Thyroid gland (tissue), 4 donors: ENCODE results near the gene TSTD2. TPM values are rescaled to one million over a fixed set of nuclear protein-coding genes. Genes with fewer than 3 reads are reported as not detected.
A peak's percentile ranks its signal among the peaks of the same experiment; 100 is the strongest.

Experiments
- DNase-seq, 2 donors: peaks; one replicate each; pipeline ENCODE4 v3.0.0-alpha.2; 2019
- H3K27ac ChIP-seq, 3 donors: fragments of 200-600 bp; sonication (generic); 1 replicate in 2 of 3; 2 replicates in 1 of 3; pipeline ENCODE4 v1.5.1; 2016 to 2019; ENCODE audit warnings: mild to moderate bottlenecking in 1 of 3, moderate library complexity in 1 of 3
- H3K27me3 ChIP-seq: fragments of 200-600 bp; sonication (generic); one replicate; pipeline ENCODE4 v1.5.1; 2019
- H3K36me3 ChIP-seq, 2 donors: fragments of 200-600 bp; sonication (generic); one replicate each; pipeline ENCODE4 v1.5.1; 2016 to 2019
- H3K4me1 ChIP-seq, 2 donors: fragments of 200-600 bp; sonication (generic); one replicate each; pipeline ENCODE4 v1.5.1; 2017 to 2019
- H3K4me3 ChIP-seq, 3 donors: fragments of 200-600 bp; sonication (generic); replicated peaks in 1 of 3; 1 replicate in 2 of 3; 2 replicates in 1 of 3; pipeline ENCODE4 v1.5.1; 2016; ENCODE audit warnings: mild to moderate bottlenecking in 1 of 3
- H3K9me3 ChIP-seq: fragments of 200-600 bp; sonication (generic); one replicate; pipeline ENCODE4 v1.5.1; 2017
- POLR2A ChIP-seq, 2 donors: fragments of 450-650 bp; IDR thresholded peaks; one replicate each; pipeline ENCODE4 v1.6.1; 2017; ENCODE audit warnings: antibody characterized with exemption in 2 of 2, mild to moderate bottlenecking in 2 of 2, moderate library complexity in 1 of 2
- WGBS, 2 donors: methylation state at CpG; one replicate each; pipeline ENCODE4 v1.1.5; 2017; 5-methylcytosine and 5-hydroxymethylcytosine counted together
- intact Hi-C: fragments of 100-400 bp; cut with DNase I; formaldehyde crosslinking; loops from one replicate; pipeline ENCODE4 v1.15.1; 2023
- total RNA-seq, 4 donors: library from RNA; depleted of rRNA; stranded (reverse); fragments of >200 nt; gene quantifications; one replicate each; pipeline ENCODE4 v1.2.3, GENCODE V29; 2016
- TF ChIP-seq, protein P1 (sequence below), 6 experiments: fragments of 200-600 bp in 3 of 6; fragments of 450-650 bp in 3 of 6; sonication (generic) in 3 of 6; IDR thresholded peaks; one replicate each; pipeline ENCODE4 v1.5.1; 2016 to 2019; ENCODE audit warnings: antibody characterized with exemption in 6 of 6, mild to moderate bottlenecking in 2 of 6, inconsistent platforms in 1 of 6, moderate library complexity in 1 of 6

Gene TSTD2
- total RNA-seq, 4 donors from 2014 or later = 34.1 to 53.1 (median 34.7) TPM

DNA sequence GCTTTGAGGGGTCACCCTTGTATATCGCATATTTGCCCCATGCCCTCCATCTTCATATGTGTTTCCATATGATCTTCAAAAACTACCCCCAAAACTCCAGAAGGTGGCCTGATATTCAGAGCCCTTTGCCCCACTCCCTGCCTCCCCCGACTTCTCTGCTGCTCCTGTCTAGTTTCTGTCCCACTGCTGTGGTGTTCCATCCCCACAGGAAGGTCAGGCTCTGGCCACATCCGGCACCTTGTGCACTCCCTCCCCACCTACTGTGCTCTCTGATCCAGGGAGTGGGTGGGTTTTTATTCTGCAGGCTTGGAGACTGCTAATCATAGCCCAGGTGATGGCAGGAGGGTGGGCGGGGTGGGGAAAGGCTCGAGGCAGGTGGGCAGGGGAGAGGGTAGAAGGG, 79.3 kb downstream of the TSTD2 start:
- Histone ChIP-seq H3K9me3 (no peaks in the 10 kb centered on the region), H3K27me3 (no peaks in the 10 kb centered on the region), H3K27ac (peak overlapping the region in 2 of 3 donors; percentile 19 to 97), H3K36me3 (no peaks in the 10 kb centered on the region), H3K4me3 (no peak overlapping the region), H3K4me1 (peaks cover 37 to 39% of the 10 kb centered on the region in 2 donors)
- no peak for DNase-seq
- TF ChIP-seq, protein P1, sequence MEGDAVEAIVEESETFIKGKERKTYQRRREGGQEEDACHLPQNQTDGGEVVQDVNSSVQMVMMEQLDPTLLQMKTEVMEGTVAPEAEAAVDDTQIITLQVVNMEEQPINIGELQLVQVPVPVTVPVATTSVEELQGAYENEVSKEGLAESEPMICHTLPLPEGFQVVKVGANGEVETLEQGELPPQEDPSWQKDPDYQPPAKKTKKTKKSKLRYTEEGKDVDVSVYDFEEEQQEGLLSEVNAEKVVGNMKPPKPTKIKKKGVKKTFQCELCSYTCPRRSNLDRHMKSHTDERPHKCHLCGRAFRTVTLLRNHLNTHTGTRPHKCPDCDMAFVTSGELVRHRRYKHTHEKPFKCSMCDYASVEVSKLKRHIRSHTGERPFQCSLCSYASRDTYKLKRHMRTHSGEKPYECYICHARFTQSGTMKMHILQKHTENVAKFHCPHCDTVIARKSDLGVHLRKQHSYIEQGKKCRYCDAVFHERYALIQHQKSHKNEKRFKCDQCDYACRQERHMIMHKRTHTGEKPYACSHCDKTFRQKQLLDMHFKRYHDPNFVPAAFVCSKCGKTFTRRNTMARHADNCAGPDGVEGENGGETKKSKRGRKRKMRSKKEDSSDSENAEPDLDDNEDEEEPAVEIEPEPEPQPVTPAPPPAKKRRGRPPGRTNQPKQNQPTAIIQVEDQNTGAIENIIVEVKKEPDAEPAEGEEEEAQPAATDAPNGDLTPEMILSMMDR (IDR thresholded peaks at IDR 0.05) = no peak
- TF ChIP-seq POLR2A (IDR thresholded peaks at IDR 0.05) = no peak
- intact Hi-C loops = no loop called here
- WGBS, 2 donors = 82 to 90% methylated on average over 5 of the region's 5 CpGs

DNA sequence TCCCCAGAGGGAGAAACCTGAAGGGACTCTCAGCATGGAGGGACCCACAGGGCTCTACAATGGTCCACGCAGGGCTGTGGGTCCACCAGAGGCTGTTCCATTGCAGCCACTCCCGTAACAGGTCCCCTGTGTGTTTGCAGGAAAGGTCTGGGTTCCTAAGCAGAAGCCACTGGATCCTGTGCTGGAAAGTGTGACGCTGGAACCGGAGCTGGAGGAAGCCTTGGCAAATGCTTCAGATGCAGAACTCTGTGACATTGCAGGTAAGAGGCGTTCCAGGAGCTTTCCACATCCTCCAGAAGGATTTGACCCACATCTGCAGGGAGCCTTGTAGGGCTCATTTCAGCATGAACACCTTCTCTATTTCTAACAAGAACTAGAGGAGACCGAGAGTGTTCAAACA, 80.0 kb downstream of the TSTD2 start:
- DNase-seq = peak; percentile 68 to 77

DNA sequence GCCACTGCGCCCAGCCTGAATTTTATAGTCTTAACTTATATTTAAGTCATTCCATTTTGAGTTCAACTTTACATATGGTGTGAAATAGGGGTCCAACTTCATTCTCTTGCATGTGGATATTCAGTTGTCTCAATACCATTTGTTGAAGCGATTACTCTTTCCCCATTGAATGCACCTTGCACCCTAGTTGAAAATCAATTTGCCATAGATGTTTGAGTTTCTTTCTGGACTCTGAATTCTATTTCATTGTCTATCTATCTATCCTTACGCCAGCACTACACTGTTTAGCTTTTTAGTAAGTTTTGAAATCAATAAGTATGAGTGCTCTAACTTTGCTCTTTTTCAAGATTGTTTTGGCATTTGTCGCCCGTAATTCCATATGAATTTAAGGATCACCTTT, 81.9 kb downstream of the TSTD2 start:
- Histone ChIP-seq H3K36me3 (no peaks in the 10 kb centered on the region), H3K4me3 (no peak overlapping the region), H3K27ac (no peak overlapping the region), H3K9me3 (no peaks in the 10 kb centered on the region), H3K4me1 (peaks cover 14% of the 10 kb centered on the region in 2 donors), H3K27me3 (no peaks in the 10 kb centered on the region)
- DNase-seq = no peak
- intact Hi-C loops = no loop called here
- TF ChIP-seq, protein P1 (IDR thresholded peaks at IDR 0.05) = no peak
- TF ChIP-seq POLR2A (IDR thresholded peaks at IDR 0.05) = no peak
- WGBS, 2 donors = 95 to 96% methylated on average over 5 of the region's 5 CpGs

More for the DNA sequence above, 80.0 kb downstream of the TSTD2 start:
- Histone ChIP-seq H3K9me3 (no peaks in the 10 kb centered on the region), H3K36me3 (no peaks in the 10 kb centered on the region), H3K27me3 (no peaks in the 10 kb centered on the region), H3K4me1 (peaks cover 30 to 32% of the 10 kb centered on the region in 2 donors), H3K4me3 (no peak overlapping the region), H3K27ac (peak overlapping the region in 2 of 3 donors; percentile 60 to 97)
- TF ChIP-seq, protein P1 (IDR thresholded peaks at IDR 0.05) = no peak
- no peak for TF ChIP-seq POLR2A (IDR thresholded peaks at IDR 0.05)
- intact Hi-C loops = no loop called here
- WGBS, 2 donors = 56% methylated on average over 5 to 6 of the region's 6 CpGs

DNA sequence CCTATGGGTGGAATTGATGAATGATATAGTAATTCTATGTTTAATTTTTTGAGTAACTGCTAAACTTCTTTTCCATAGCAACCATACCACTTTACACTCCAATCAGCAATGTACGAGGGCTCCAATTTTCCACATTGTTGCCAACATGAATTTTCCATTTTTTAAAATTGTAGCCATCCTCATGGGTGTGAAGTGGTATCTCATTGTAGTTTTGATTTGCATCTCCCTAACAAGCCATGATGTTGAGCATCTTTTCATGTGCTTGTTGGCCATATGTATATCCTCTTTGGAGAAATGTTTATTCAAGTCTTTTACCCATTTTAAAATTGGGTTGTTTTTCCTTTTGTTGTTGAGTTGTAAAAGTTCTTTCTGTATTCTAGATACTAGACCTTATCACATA, 82.8 kb downstream of the TSTD2 start:
- H3K27me3 ChIP-seq = no peaks in the 10 kb centered on the region
- TF ChIP-seq POLR2A (IDR thresholded peaks at IDR 0.05) = no peak
- TF ChIP-seq, protein P1 (IDR thresholded peaks at IDR 0.05) = no peak
- no peak for DNase-seq
- peaks cover 8 to 13% of the 10 kb centered on the region in 2 donors for H3K4me1 ChIP-seq
- no peaks in the 10 kb centered on the region for H3K9me3 ChIP-seq
- H3K36me3 ChIP-seq = no peaks in the 10 kb centered on the region
- 88 to 98% methylated on average over 1 of the region's 1 CpG for WGBS, 2 donors
- intact Hi-C loops = no loop called here
- H3K4me3 ChIP-seq = no peak overlapping the region
- no peak overlapping the region for H3K27ac ChIP-seq

Other genes with a start within 250 kb of the TSTD2 start
- 10 to 100 TPM in 3 of 4 donors, 1 to 10 TPM in 1; 9.9 to 12.8 (median 11.4) TPM for gene TDRD7, start 221.3 kb downstream of the TSTD2 start, total RNA-seq
- gene TMOD1, start 131.7 kb downstream of the TSTD2 start, total RNA-seq = 10 to 100 TPM; 33.4 to 38.6 (median 37.0) TPM
- gene NCBP1, start 453 bp upstream of the TSTD2 start, total RNA-seq = 10 to 100 TPM; 25.7 to 40.4 (median 28.8) TPM
- gene XPA, start 64.0 kb upstream of the TSTD2 start, total RNA-seq = 10 to 100 TPM; 25.6 to 42.5 (median 35.8) TPM
- 100 to 1,000 TPM; 405 to 748 (median 454) TPM for gene FOXE1, start 219.9 kb upstream of the TSTD2 start, total RNA-seq